Upper lobe of left lung (tissue), 6 donors: Measurements from ENCODE around the gene MED27. TPM values are rescaled to one million over a fixed set of nuclear protein-coding genes. Genes with fewer than 3 reads are reported as not detected.
A peak's percentile ranks its signal among the peaks of the same experiment; 100 is the strongest.

ENCODE experiments used
- ATAC-seq, 2 donors: fragments of 200-7000 bp; cut with Tn5 transposase; one replicate each; pipeline ENCODE4 v1.9.1; 2022; ENCODE audit warnings: mild to moderate bottlenecking in 2 of 2, moderate library complexity in 2 of 2; ENCODE audit not compliant: low FRiP score in 2 of 2
- DNase-seq, 2 donors: peaks; one replicate each; pipeline ENCODE4 v3.0.0-alpha.2; 2019 to 2020
- H3K27ac ChIP-seq, 4 donors: fragments of 200-600 bp; sonication (generic); one replicate each; pipeline ENCODE4 v1.5.1; 2016 to 2019
- H3K27me3 ChIP-seq, 4 donors: fragments of 200-600 bp; sonication (generic); one replicate each; pipeline ENCODE4 v1.5.1; 2017 to 2019
- H3K36me3 ChIP-seq, 4 donors: fragments of 200-600 bp; sonication (generic); one replicate each; pipeline ENCODE4 v1.5.1; 2016 to 2019
- H3K4me1 ChIP-seq, 4 donors: fragments of 200-600 bp; sonication (generic); one replicate each; pipeline ENCODE4 v1.5.1; 2018 to 2019
- H3K4me3 ChIP-seq, 4 donors: fragments of 200-600 bp; sonication (generic); one replicate each; pipeline ENCODE4 v1.5.1; 2017 to 2019; ENCODE audit warnings: mild to moderate bottlenecking in 2 of 4, moderate library complexity in 1 of 4
- H3K9me3 ChIP-seq, 4 donors: fragments of 200-600 bp; sonication (generic); one replicate each; pipeline ENCODE4 v1.5.1; 2018 to 2019
- CTCF ChIP-seq, 6 experiments: fragments of 450-650 bp in 4 of 6; fragments of 200-600 bp in 2 of 6; sonication (generic) in 2 of 6; IDR thresholded peaks; one replicate each; pipeline ENCODE4 v1.5.1; 2016 to 2019; ENCODE audit warnings: antibody characterized with exemption in 6 of 6
- EP300 ChIP-seq, 4 donors: sonication (generic); formaldehyde crosslinking; IDR thresholded peaks; one replicate each; pipeline ENCODE4 v1.5.1; 2017; ENCODE audit warnings: antibody characterized with exemption in 4 of 4, control low read depth in 2 of 4
- POLR2A ChIP-seq, 4 donors: fragments of 450-650 bp; IDR thresholded peaks; one replicate each; pipeline ENCODE4 v1.5.1; 2016 to 2017; ENCODE audit warnings: antibody characterized with exemption in 4 of 4, mild to moderate bottlenecking in 2 of 4
- POLR2AphosphoS5 ChIP-seq, 2 donors: sonication (generic); formaldehyde crosslinking; IDR thresholded peaks; one replicate each; pipeline ENCODE4 v1.5.1; 2017; ENCODE audit warnings: antibody characterized with exemption in 2 of 2
- WGBS, 2 donors: methylation state at CpG; one replicate each; pipeline ENCODE4 v1.1.5; 2017 to 2018; 5-methylcytosine and 5-hydroxymethylcytosine counted together
- total RNA-seq, 6 donors: library from RNA; depleted of rRNA in 4 of 6; stranded (reverse); fragments of >200 nt in 4 of 6; gene quantifications; one replicate each; pipeline versions ENCODE4 v1.1.0 to v1.2.1, GENCODE V29; 2016 to 2021
- donor health status: DM: no; HTN: no; CAD: no; lungs with moderate emphysema.
- donor health status: DM: no; HTN: yes; CAD: no; lungs with severe emphysema.

Gene MED27
- total RNA-seq, 6 donors from 2014 or later = 4.9 to 24.2 (median 17.1) TPM

- H3K4me3 ChIP-seq = no peak overlapping the region
- DNase-seq (peak; percentile 29 to 87), ATAC-seq (peak; percentile 79 to 84)
- no peaks in the 10 kb centered on the region for H3K4me1 ChIP-seq
- no peak for TF ChIP-seq EP300 (IDR thresholded peaks at IDR 0.05)
- no peak for TF ChIP-seq POLR2AphosphoS5 (IDR thresholded peaks at IDR 0.05)
- TF ChIP-seq POLR2A (IDR thresholded peaks at IDR 0.05) = no peak
- TF ChIP-seq CTCF (IDR thresholded peaks at IDR 0.05) = no peak
- no peaks in the 10 kb centered on the region for H3K36me3 ChIP-seq
- no peak overlapping the region for H3K27ac ChIP-seq
- H3K27me3 ChIP-seq = no peaks in the 10 kb centered on the region
- WGBS, 2 donors = 36% methylated on average over 18 of the region's 18 CpGs
- H3K9me3 ChIP-seq = no peaks in the 10 kb centered on the region
Measured at GRCh38 chr9:132114102-132114707, 34.5 kb upstream of the MED27 start.

- Histone ChIP-seq H3K9me3 (no peaks in the 10 kb centered on the region), H3K27me3 (no peaks in the 10 kb centered on the region), H3K4me3 (no peak overlapping the region), H3K36me3 (no peaks in the 10 kb centered on the region), H3K27ac (no peak overlapping the region), H3K4me1 (no peaks in the 10 kb centered on the region)
- WGBS, 2 donors = 79 to 85% methylated on average over 5 of the region's 5 CpGs
- TF ChIP-seq POLR2A (IDR thresholded peaks at IDR 0.05) (no peak), CTCF (IDR thresholded peaks at IDR 0.05) (no peak), POLR2AphosphoS5 (IDR thresholded peaks at IDR 0.05) (no peak), EP300 (IDR thresholded peaks at IDR 0.05) (no peak)
- no peak for DNase-seq
- ATAC-seq = no peak
Measured at GRCh38 chr9:132109291-132109690, 29.6 kb upstream of the MED27 start.

- H3K9me3 ChIP-seq = no peaks in the 10 kb centered on the region
- H3K4me1 ChIP-seq = no peaks in the 10 kb centered on the region
- no peak overlapping the region for H3K4me3 ChIP-seq
- no peak overlapping the region for H3K27ac ChIP-seq
- H3K27me3 ChIP-seq = no peaks in the 10 kb centered on the region
- DNase-seq (no peak), ATAC-seq (no peak)
- no peaks in the 10 kb centered on the region for H3K36me3 ChIP-seq
- WGBS, 2 donors = 55 to 76% methylated on average over 7 of the region's 7 CpGs
- TF ChIP-seq POLR2A (IDR thresholded peaks at IDR 0.05) = no peak
- no peak for TF ChIP-seq POLR2AphosphoS5 (IDR thresholded peaks at IDR 0.05)
- TF ChIP-seq CTCF (IDR thresholded peaks at IDR 0.05) = no peak
- no peak for TF ChIP-seq EP300 (IDR thresholded peaks at IDR 0.05)
Measured at GRCh38 chr9:132108728-132109127, 29.1 kb upstream of the MED27 start.

- no peak for ATAC-seq
- WGBS, 2 donors = 69 to 74% methylated on average over 8 of the region's 8 CpGs
Measured at GRCh38 chr9:132099741-132100407, 20.2 kb upstream of the MED27 start.

GRCh38 chr9:132099167-132099566, 19.5 kb upstream of the MED27 start:
- H3K27ac ChIP-seq = no peak overlapping the region
- H3K9me3 ChIP-seq = no peaks in the 10 kb centered on the region
- H3K36me3 ChIP-seq = no peaks in the 10 kb centered on the region
- WGBS, 2 donors = 87% methylated on average over 7 of the region's 7 CpGs
- no peaks in the 10 kb centered on the region for H3K27me3 ChIP-seq
- ATAC-seq (no peak), DNase-seq (no peak)
- H3K4me3 ChIP-seq = no peak overlapping the region
- TF ChIP-seq EP300 (IDR thresholded peaks at IDR 0.05) = no peak
- TF ChIP-seq POLR2AphosphoS5 (IDR thresholded peaks at IDR 0.05) = no peak
- TF ChIP-seq POLR2A (IDR thresholded peaks at IDR 0.05) = no peak
- TF ChIP-seq CTCF (IDR thresholded peaks at IDR 0.05) = no peak
- H3K4me1 ChIP-seq = no peaks in the 10 kb centered on the region

More at GRCh38 chr9:132099741-132100407, 20.2 kb upstream of the MED27 start:
- TF ChIP-seq EP300 (IDR thresholded peaks at IDR 0.05) = no peak
- no peak for TF ChIP-seq POLR2AphosphoS5 (IDR thresholded peaks at IDR 0.05)
- no peak for TF ChIP-seq POLR2A (IDR thresholded peaks at IDR 0.05)
- DNase-seq = no peak
- Histone ChIP-seq H3K27me3 (no peaks in the 10 kb centered on the region), H3K4me1 (no peaks in the 10 kb centered on the region), H3K36me3 (no peaks in the 10 kb centered on the region), H3K27ac (no peak overlapping the region), H3K4me3 (no peak overlapping the region), H3K9me3 (no peaks in the 10 kb centered on the region)
